ENCODE data around the gene TUBGCP6.

TUBGCP6 gene

GRCh38 chr22:50261615-50262459, 17.0 kb upstream of the TUBGCP6 start, which contains the start of gene MAPK12:
Gene MAPK12 (minus strand): TSS chr22:50261683. CDS start chr22:50261509, 174 bp downstream.
- H3K79me2 ChIP-seq (ENCODE audit: insufficient read depth, low read length), result no peaks in the 10 kb centered on the region
- no peak within 1 kb of the TSS for H3K27ac ChIP-seq (ENCODE audit: low read length)
- H3K36me3 ChIP-seq (ENCODE audit: insufficient read depth, low read length), result no peaks in the 10 kb centered on the region
- TF ChIP-seq EZH2 (IDR thresholded peaks at IDR 0.05; ENCODE audit: borderline replicate concordance, low read depth, low read length, severe bottlenecking), result no peak
- no peak for TF ChIP-seq CTCF (IDR thresholded peaks at IDR 0.05; ENCODE audit: borderline replicate concordance, extremely low read depth, low read length, poor library complexity, severe bottlenecking)
- DNase-seq (no peak), ATAC-seq (ENCODE audit: insufficient read depth, low read depth) (no peak)
- H4K20me1 ChIP-seq (ENCODE audit: insufficient read depth, low read length), result peaks cover 17% of the 10 kb centered on the region
- no peak within 1 kb of the TSS for H3K9ac ChIP-seq (ENCODE audit: low read depth, low read length)
- H3K4me3 ChIP-seq (ENCODE audit: low read depth in 1 of 2, low read length in 2 of 2), result no peak within 1 kb of the TSS
- no peak within 1 kb of the TSS for H3K4me2 ChIP-seq (ENCODE audit: insufficient read depth, low read length)
- H3K9me3 ChIP-seq (ENCODE audit: insufficient read depth, low read length, severe bottlenecking), result no peaks in the 10 kb centered on the region
- no peaks in the 10 kb centered on the region for H3K4me1 ChIP-seq (ENCODE audit: insufficient read depth, low read length)
- no peaks in the 10 kb centered on the region for H3K27me3 ChIP-seq (ENCODE audit: insufficient read depth, low read length, poor library complexity)
- H2AFZ ChIP-seq (ENCODE audit: low read depth, low read length), result no peak within 1 kb of the TSS

- Histone ChIP-seq H3K9me3 (ENCODE audit: insufficient read depth, low read length, severe bottlenecking) (no peaks in the 10 kb centered on the region), H3K4me2 (ENCODE audit: insufficient read depth, low read length) (no peak overlapping the region), H3K9ac (ENCODE audit: low read depth, low read length) (no peak overlapping the region), H3K4me1 (ENCODE audit: insufficient read depth, low read length) (no peaks in the 10 kb centered on the region), H2AFZ (ENCODE audit: low read depth, low read length) (no peak overlapping the region), H3K27ac (ENCODE audit: low read length) (no peak overlapping the region), H3K27me3 (ENCODE audit: insufficient read depth, low read length, poor library complexity) (no peaks in the 10 kb centered on the region), H3K36me3 (ENCODE audit: insufficient read depth, low read length) (no peaks in the 10 kb centered on the region), H4K20me1 (ENCODE audit: insufficient read depth, low read length) (peaks cover 17% of the 10 kb centered on the region), H3K79me2 (ENCODE audit: insufficient read depth, low read length) (no peaks in the 10 kb centered on the region), H3K4me3 (ENCODE audit: low read depth in 1 of 2, low read length in 2 of 2) (no peak overlapping the region)
- no peak for ATAC-seq (ENCODE audit: insufficient read depth, low read depth)
- DNase-seq, result no peak
- no peak for TF ChIP-seq EZH2 (IDR thresholded peaks at IDR 0.05; ENCODE audit: borderline replicate concordance, low read depth, low read length, severe bottlenecking)
- TF ChIP-seq CTCF (IDR thresholded peaks at IDR 0.05; ENCODE audit: borderline replicate concordance, extremely low read depth, low read length, poor library complexity, severe bottlenecking), result no peak
Measured at GRCh38 chr22:50260801-50261614, 16.2 kb upstream of the TUBGCP6 start.

GRCh38 chr22:50260434-50260800, 15.6 kb upstream of the TUBGCP6 start:
- Histone ChIP-seq H3K9me3 (ENCODE audit: insufficient read depth, low read length, severe bottlenecking) (no peaks in the 10 kb centered on the region), H4K20me1 (ENCODE audit: insufficient read depth, low read length) (peaks cover 16% of the 10 kb centered on the region), H3K4me2 (ENCODE audit: insufficient read depth, low read length) (no peak overlapping the region), H3K27me3 (ENCODE audit: insufficient read depth, low read length, poor library complexity) (no peaks in the 10 kb centered on the region), H3K27ac (ENCODE audit: low read length) (no peak overlapping the region), H3K36me3 (ENCODE audit: insufficient read depth, low read length) (no peaks in the 10 kb centered on the region), H2AFZ (ENCODE audit: low read depth, low read length) (no peak overlapping the region), H3K4me3 (ENCODE audit: low read depth in 1 of 2, low read length in 2 of 2) (no peak overlapping the region), H3K4me1 (ENCODE audit: insufficient read depth, low read length) (no peaks in the 10 kb centered on the region), H3K9ac (ENCODE audit: low read depth, low read length) (no peak overlapping the region), H3K79me2 (ENCODE audit: insufficient read depth, low read length) (no peaks in the 10 kb centered on the region)
- no peak for DNase-seq
- TF ChIP-seq CTCF (IDR thresholded peaks at IDR 0.05; ENCODE audit: borderline replicate concordance, extremely low read depth, low read length, poor library complexity, severe bottlenecking) (no peak), EZH2 (IDR thresholded peaks at IDR 0.05; ENCODE audit: borderline replicate concordance, low read depth, low read length, severe bottlenecking) (no peak)
- ATAC-seq (ENCODE audit: insufficient read depth, low read depth), result no peak
